Muscle of leg (tissue), 11 donors: ENCODE measurements around the gene FAM227B. TPM values are rescaled to one million over a fixed set of nuclear protein-coding genes. Genes with fewer than 3 reads are reported as not detected.
"Not testable (repeated sequence)": the region's sequence is repeated elsewhere in the genome, so short reads cannot be mapped to it uniquely, and the experiment has no call there.

Experiments used
- DNase-seq: peaks from one replicate; pipeline ENCODE4 v3.0.0; 2013
- H3K27ac ChIP-seq: one replicate; pipeline ENCODE4 v1.5.1; 2013; ENCODE audit warnings: mild to moderate bottlenecking, low read length, control low read depth
- H3K27me3 ChIP-seq: one replicate; pipeline ENCODE4 v1.6.1; 2013; ENCODE audit warnings: low read length; ENCODE audit not compliant: control insufficient read depth, insufficient read depth
- H3K36me3 ChIP-seq: one replicate; pipeline ENCODE4 v1.6.1; 2013; ENCODE audit warnings: low read length; ENCODE audit not compliant: control insufficient read depth, insufficient read depth
- H3K4me1 ChIP-seq: one replicate; pipeline ENCODE4 v1.6.1; 2013; ENCODE audit warnings: low read length; ENCODE audit not compliant: control insufficient read depth, insufficient read depth
- H3K4me3 ChIP-seq: one replicate; pipeline ENCODE4 v1.5.1; 2013; ENCODE audit warnings: low read length, control low read depth
- H3K9me3 ChIP-seq: replicated peaks from 2 replicates; pipeline ENCODE4 v1.6.1; 2013; ENCODE audit warnings: low read depth, low read length; ENCODE audit not compliant: control insufficient read depth
- WGBS: methylation state at CpG from one replicate; pipeline ENCODE4 v1.1.5; 2013; ENCODE audit warnings: missing lambda C conversion rate; ENCODE audit not compliant: insufficient coverage; 5-methylcytosine and 5-hydroxymethylcytosine counted together
- polyA plus RNA-seq, 8 donors: library from polyadenylated mRNA; unstranded; fragments of 120-200 nt; gene quantifications; one replicate each; pipeline versions ENCODE4 v1.2.1 to v1.2.3, GENCODE V29; 2013; ENCODE audit warnings: inconsistent platforms in 1 of 8, low replicate concordance in 1 of 8; ENCODE audit not compliant: insufficient read length in 8 of 8, insufficient read depth in 1 of 8
- total RNA-seq: library from RNA; stranded (reverse); fragments of 120-200 nt; gene quantifications from one replicate; pipeline ENCODE4 v1.2.4, GENCODE V29; 2013

The FAM227B gene
- total and polyA plus RNA-seq, 9 donors, result 5.9 to 8.4 (median 7.2) TPM

DNA sequence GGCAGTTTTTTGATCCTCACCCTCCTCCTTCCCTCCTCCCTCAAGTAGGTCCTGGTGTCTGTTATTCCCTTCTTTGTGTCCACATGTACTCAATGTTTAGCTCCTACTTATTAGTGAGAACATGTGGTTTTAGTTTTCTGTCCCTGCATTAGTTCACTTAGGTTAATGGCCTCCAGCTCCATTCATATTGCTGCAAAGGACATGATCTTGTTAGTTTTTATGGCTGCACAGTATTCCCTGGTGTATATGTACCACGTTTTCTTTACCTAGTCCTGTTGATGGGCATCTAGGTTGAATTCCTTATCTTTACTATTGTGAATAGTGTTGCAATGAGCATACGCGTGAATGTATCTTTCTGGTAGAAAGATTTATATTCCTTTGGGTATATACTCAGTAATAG is 259.2 kb downstream of the FAM227B start:
- WGBS, result no CpG with 5 or more reads among the region's 3 CpGs
- no peak for DNase-seq
- Histone ChIP-seq H3K27me3 (no peaks in the 10 kb centered on the region), H3K4me3 (no peak overlapping the region), H3K4me1 (no peaks in the 10 kb centered on the region), H3K36me3 (no peaks in the 10 kb centered on the region), H3K9me3 (no peaks in the 10 kb centered on the region), H3K27ac (no peak overlapping the region)

DNA sequence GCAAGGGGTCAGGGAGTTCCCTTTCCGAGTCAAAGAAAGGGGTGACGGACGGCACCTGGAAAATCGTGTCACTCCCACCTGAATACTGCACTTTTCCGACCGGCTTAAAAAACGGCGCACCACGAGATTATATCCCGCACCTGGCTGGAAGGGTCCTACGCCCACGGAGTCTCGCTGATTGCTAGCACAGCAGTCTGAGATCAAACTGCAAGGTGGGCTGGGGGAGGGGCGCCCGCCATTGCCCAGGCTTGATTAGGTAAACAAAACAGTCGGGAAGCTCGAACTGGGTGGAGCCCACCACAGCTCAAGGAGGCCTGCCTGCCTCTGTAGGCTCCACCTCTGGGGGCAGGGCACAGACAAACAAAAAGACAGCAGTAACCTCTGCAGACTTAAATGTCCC is 266.2 kb downstream of the FAM227B start:
- not testable (repeated sequence) for DNase-seq, H3K36me3 ChIP-seq, H3K27me3 ChIP-seq, H3K9me3 ChIP-seq, H3K4me1 ChIP-seq, H3K4me3 ChIP-seq, H3K27ac ChIP-seq
- 98% methylated on average over 12 of the region's 17 CpGs for WGBS

DNA sequence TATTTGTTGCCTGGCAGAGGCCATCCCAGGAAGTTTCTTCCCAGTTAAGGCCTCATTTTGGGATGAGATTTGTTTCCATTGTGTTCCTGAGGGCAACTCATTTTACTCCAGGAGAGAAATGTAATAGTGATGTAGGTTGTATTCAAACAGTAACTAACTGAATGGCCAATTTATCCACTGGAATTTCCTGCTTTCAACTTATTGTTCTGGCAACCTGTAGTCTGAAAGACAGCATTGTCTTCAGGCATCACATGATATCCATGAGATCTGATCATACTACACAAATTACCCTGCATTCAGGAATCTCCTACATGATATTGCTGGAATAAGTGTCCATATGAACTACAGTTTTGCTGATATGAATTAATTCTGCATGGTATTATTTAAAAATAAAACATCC is 277.1 kb downstream of the FAM227B start:
- Histone ChIP-seq H3K4me1 (no peaks in the 10 kb centered on the region), H3K4me3 (no peak overlapping the region), H3K9me3 (peaks cover 6% of the 10 kb centered on the region), H3K27me3 (no peaks in the 10 kb centered on the region), H3K36me3 (no peaks in the 10 kb centered on the region), H3K27ac (no peak overlapping the region)
- no peak for DNase-seq

DNA sequence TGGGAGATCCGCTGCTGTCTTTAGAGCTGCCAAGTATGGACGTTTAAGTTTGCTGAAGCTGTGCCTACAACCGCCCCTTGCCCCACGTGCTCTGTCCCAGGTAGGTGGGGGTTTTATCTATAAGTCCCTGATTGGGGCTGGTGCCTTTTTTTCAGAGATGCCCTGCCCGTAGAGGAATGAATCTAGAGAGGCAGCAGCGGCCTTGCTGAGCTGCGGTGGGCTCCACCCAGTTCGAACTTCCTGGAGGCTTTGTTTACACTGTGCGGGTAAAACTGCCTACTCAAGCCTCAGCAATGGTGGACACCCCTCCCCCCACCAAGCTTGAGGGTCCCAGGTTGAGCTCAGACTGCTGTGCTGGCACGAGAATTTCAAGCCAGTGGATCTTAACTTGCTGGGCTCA is 281.0 kb downstream of the FAM227B start:
- Histone ChIP-seq H3K9me3 (peaks cover 6% of the 10 kb centered on the region), H3K36me3 (no peaks in the 10 kb centered on the region), H3K27ac (no peak overlapping the region), H3K4me1 (no peaks in the 10 kb centered on the region), H3K4me3 (no peak overlapping the region), H3K27me3 (no peaks in the 10 kb centered on the region)
- 91% methylated on average over 9 of the region's 10 CpGs for WGBS
- no peak for DNase-seq

DNA sequence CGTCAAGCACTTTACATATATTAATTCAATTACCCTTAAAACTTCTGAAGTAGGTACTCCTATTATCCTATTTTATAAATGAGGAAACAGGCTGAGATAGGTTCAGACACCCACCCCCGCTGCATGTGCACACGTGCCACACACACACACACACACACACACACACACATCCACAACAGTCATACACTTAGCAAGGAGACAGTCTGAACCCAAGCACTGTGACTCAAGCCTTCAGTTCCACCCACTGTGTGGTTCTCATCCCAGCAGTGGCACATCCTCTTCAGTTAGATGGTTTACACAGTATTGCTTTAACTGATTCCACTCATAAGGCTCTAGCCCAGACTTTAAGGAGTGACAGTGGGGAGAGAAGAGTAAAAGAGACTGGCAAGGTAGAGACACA is 288.7 kb downstream of the FAM227B start:
- Histone ChIP-seq H3K4me1 (no peaks in the 10 kb centered on the region), H3K27ac (no peak overlapping the region), H3K4me3 (no peak overlapping the region), H3K9me3 (no peaks in the 10 kb centered on the region), H3K27me3 (no peaks in the 10 kb centered on the region), H3K36me3 (no peaks in the 10 kb centered on the region)
- WGBS, result 100% methylated on average over 1 of the region's 3 CpGs
- no peak for DNase-seq

DNA sequence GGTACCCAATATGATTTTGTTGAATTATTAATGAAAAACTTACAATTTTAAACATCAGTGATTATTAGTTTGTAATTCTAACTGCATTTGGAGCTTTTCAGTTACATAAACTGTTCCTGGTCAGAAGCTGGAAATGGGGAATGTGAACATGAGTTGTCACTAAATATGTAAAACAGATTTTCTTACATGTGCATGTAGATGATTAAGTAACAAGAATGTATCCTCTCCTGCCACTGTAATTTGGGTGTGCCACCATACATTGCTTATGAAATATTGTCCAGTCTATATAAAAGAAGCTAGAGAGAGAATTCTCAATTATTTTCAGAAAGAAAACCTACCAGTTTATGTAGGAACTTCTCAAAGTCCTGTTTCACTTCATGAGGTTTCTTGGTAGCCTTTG is 289.2 kb downstream of the FAM227B start:
- Histone ChIP-seq H3K4me1 (no peaks in the 10 kb centered on the region), H3K36me3 (no peaks in the 10 kb centered on the region), H3K4me3 (no peak overlapping the region), H3K27ac (no peak overlapping the region), H3K27me3 (no peaks in the 10 kb centered on the region), H3K9me3 (no peaks in the 10 kb centered on the region)
- DNase-seq, result no peak

DNA sequence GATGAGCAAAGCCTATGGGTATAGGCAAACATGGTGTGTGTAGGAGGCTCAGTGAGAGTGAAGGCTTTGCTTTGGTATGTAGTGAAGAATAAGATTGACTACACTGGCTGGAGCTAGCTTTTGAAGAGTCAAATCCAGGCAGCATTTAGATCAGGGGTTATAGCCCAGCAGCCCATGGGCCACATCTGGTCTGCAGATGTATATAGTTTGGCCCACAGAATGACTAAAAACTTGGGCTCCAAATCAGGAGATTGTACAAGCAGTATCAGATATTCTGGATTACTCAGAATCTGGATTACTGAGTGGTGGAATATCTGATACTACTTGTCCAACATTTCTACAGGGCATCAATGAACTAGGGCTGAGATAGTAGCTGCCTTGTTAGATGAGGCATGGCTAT is 290.5 kb downstream of the FAM227B start:
- no peaks in the 10 kb centered on the region for H3K27me3 ChIP-seq
- no peaks in the 10 kb centered on the region for H3K9me3 ChIP-seq
- no peak for DNase-seq
- H3K36me3 ChIP-seq, result no peaks in the 10 kb centered on the region
- no peak overlapping the region for H3K27ac ChIP-seq
- no peak overlapping the region for H3K4me3 ChIP-seq
- no peaks in the 10 kb centered on the region for H3K4me1 ChIP-seq

DNA sequence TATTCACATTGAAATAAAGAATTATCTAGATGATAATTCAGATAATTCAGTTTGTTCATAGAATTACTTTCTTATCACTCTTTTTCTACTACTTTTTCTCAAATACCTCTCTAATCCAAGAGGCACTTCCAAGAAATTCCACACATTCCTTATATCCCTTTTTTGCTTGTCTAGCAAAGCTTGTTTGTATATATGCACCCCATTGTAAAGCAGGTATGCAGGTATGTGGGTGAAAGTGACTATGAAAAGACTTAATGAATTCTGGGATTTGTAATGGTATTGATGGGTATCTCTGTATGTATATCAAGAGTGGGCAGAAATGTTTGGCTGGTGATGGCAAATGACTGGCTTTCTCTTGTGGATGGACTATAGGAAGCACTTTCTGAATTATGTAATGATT is 291.7 kb downstream of the FAM227B start:
- H3K27me3 ChIP-seq, result no peaks in the 10 kb centered on the region
- H3K4me1 ChIP-seq, result no peaks in the 10 kb centered on the region
- H3K27ac ChIP-seq, result no peak overlapping the region
- DNase-seq, result no peak
- no peaks in the 10 kb centered on the region for H3K36me3 ChIP-seq
- H3K9me3 ChIP-seq, result no peaks in the 10 kb centered on the region
- H3K4me3 ChIP-seq, result no peak overlapping the region

DNA sequence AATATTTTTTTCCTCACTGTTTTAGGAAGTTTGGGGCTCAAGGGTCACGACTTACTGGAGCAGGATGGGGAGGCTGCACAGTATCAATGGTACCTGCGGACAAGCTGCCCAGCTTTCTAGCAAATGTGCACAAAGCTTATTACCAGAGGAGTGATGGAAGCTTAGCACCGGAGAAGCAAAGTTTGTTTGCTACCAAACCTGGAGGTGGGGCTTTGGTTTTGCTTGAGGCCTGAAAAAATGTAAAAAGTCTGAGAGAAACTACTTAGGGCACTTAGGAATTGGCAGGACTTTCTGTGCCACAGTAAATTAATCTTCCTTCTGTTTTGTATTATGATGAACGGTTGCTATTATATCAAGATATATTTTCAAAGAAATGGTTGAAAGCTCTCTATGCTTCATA is 292.7 kb downstream of the FAM227B start:
- DNase-seq, result no peak
- Histone ChIP-seq H3K27ac (no peak overlapping the region), H3K27me3 (no peaks in the 10 kb centered on the region), H3K9me3 (no peaks in the 10 kb centered on the region), H3K4me3 (no peak overlapping the region), H3K36me3 (no peaks in the 10 kb centered on the region), H3K4me1 (no peaks in the 10 kb centered on the region)
- 55% methylated on average over 2 of the region's 4 CpGs for WGBS

DNA sequence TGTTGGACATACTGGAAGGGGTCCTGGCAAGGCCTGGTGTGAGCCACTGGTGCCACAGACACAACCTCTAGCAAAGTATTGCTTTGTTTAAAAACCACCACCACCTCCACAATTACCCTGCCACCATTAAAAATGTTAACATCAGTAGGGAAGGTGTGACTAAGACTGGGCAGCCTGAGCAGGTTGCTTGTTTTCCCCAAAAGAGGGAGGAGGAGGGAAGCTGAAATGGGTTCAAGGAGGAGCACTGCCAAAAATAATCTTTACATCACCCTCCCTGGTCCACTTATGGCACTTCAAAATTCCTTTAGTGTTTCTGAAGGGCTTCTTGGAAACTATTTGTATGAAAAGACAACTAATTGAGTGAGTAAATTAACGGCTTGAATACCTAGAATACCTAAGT is 297.4 kb downstream of the FAM227B start:
- Histone ChIP-seq H3K27ac (no peak overlapping the region), H3K4me1 (no peaks in the 10 kb centered on the region), H3K36me3 (peaks cover 10% of the 10 kb centered on the region), H3K9me3 (no peaks in the 10 kb centered on the region), H3K27me3 (no peaks in the 10 kb centered on the region), H3K4me3 (no peak overlapping the region)
- WGBS, result no CpG with 5 or more reads among the region's 1 CpG
- no peak for DNase-seq

DNA sequence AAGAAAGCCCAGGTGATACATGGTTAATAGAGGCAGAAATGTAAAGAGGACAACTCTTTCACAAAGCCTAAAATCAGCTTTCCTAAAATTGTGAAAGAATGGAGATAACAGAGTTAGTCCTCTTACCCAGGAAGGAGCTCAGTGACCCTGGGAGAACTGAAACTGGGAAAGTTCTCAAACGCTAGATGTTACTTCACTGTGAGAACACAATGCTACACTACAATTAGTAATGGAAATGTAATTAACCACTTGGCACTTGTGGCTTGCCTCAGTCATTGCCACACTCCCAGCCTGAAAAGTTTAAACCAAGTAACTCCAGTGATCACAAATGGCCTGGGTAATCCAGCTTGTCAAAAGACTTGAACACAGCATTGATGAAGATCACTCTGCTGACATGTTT is 300.3 kb downstream of the FAM227B start:
- no peak overlapping the region for H3K4me3 ChIP-seq
- no CpG with 5 or more reads among the region's 1 CpG for WGBS
- H3K36me3 ChIP-seq, result peaks cover 10% of the 10 kb centered on the region
- DNase-seq, result no peak
- no peak overlapping the region for H3K27ac ChIP-seq
- peaks cover 3% of the 10 kb centered on the region for H3K4me1 ChIP-seq
- no peaks in the 10 kb centered on the region for H3K27me3 ChIP-seq
- no peaks in the 10 kb centered on the region for H3K9me3 ChIP-seq
